ENCODE data around the gene UBE2D3.

UBE2D3 gene

DNA sequence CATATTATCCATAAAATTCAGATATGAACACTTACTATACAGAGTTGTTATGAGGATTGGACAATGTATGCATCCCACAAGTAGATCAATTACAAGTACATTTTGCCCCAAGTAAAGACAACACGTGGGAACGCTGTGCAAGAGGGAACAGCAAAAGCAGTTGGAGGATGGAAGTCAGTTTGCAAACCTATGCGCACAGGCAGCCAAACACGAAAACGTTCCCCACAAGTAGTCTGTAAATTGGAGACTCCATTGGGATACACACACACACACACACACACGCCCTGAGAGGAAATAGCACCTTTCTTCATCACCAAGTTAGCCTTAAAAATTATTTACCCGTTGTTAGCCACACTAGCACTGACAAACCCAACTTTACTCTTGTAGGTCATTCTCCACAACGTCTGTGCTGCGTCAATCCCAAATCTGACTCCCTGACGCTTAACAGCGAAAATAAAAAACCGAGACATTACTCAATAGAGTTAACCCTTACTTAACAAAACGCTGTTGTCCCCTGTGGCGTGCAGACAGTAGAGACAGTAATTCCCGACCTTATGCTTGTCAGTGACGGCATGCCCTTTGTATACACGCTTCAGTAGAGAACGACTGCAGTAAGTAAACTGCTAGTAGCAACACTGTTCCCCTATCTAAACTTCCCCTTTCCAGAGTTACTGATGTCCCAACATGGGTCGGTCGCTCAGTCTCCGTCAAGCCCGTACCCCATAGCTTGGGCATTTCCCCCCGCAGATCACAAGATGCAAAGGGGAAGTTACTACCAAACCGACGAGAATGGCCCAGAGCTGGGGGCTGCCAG, 67.3 kb downstream of the UBE2D3 start:
- in situ Hi-C loops (cut with HindIII; ENCODE audit: low sequenced_read_pairs): no loop called here

DNA sequence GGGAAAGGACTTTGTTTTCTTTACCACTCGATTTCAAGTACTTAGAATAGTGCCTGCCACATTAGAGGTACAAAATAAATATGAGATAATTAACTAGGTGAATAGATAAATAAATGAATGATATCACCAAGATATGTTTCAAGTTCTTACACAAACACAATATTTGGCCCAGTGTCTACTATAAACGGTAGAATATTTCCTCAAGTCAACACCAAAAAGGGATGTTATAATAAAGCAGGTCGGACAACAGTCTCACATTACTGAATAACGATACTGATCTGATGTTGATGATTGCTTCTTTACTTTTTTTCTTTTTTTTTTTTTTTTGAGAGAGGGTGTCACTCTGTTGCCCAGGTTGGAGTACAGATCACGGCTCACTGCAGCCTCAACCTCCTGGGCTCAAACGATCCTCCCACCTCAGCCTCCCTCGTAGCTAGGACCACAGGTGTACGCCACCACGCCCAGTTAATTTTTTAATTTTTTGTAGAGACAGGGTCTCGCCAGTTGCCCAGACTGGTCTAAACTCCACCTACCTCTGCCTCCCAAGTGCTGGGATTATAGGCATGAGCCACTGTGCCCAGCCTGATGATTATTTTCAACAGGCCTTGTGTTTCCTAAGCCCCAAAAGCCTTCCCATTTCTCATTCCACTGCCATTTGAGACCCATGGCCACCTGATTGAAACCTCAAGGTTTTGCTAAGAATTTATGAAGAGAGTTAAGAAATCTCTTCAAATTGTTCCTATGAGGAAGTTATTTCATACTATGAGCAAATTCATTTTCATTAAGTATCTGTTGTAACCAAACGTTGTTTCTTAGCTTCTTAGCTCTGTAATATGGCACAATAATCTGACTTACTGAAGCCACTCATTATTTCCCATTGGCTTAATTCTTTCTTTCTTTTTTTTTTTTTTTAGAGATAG, 68.8 kb downstream of the UBE2D3 start:
- in situ Hi-C loops (cut with HindIII; ENCODE audit: low sequenced_read_pairs): no loop called here

DNA sequence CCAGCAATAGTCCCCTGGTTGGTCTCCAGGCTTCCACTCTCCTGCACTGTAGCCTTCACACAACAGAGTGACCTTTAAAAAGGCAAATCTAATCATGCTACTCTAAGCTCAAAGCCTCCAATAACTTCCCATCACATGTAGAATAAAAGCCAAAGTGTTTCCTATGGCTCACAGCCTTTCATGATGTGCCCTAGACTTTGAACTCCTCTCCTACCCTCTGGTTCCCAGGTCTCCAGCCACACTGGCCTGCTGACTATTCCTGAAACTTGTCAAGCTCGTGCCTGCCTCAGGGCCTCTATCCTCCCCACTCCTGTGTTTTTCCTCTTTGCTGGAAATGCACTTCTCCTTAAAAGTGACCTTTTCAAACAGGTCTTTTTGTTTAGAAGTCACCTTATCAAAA, 69.7 kb downstream of the UBE2D3 start:
- in situ Hi-C loops (cut with HindIII; ENCODE audit: low sequenced_read_pairs): no loop called here

DNA sequence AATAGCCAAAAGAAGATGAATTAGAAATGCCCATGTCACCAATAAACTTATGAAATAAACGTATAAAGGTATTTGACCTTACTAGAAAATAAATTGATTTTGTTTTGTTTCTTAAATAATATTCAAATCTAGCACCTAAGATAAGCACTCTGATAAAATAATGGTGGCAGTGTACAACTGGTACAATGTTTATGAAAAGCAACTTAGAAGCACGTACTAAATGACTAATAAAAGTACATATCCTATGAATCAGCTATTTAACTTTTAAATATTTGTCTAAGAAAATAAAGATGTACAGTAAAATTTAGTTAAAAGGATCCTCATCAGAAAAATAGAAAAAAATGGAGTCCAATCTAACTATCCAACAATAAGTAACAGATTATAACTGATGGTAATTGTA, 73.3 kb downstream of the UBE2D3 start:
- in situ Hi-C loops (cut with HindIII; ENCODE audit: low sequenced_read_pairs): no loop called here

DNA sequence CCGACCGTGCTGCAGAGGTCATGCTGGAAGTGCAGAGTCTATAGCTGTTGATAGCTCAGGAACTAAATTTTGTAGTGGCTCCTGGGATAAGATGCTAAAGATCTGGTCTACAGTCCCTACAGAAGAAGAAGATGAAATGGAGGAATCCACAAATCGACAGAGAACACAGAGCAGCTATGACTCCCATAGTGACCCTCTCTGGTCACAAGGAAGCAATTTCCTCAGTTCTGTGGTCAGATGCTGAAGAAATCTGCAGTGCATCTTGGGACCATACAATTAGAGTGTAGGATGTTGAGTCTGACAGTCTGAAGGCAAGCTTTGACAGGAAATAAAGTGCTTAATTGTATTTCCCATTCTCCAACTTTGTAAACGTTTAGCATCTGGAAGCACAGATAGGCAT, 75.4 kb downstream of the UBE2D3 start:
- in situ Hi-C loops (cut with HindIII; ENCODE audit: low sequenced_read_pairs): no loop called here

All from endothelial cell of hepatic sinusoid (primary cell).